ENCODE data around the gene CLDN16.

The CLDN16 gene

GRCh38 chr3:190446573-190447279, 58.8 kb downstream of the CLDN16 start:
- no peak for TF ChIP-seq CTCF (IDR thresholded peaks at IDR 0.05; ENCODE audit: control extremely low read depth, extremely low read depth, low read depth, missing control alignments)
- DNase-seq (ENCODE audit: extremely low spot score) = no peak
- ChIA-PET POLR2A (no interaction called here), CTCF (no interaction called here)

GRCh38 chr3:190448256-190448655, 60.3 kb downstream of the CLDN16 start:
- ChIA-PET CTCF (interaction anchor here (1.5 kb wide), 1 partner anchor 8 kb away, joined by 4 read pairs; no protein-coding TSS in a partner anchor), POLR2A (no interaction called here)
- no peak for DNase-seq (ENCODE audit: extremely low spot score)
- TF ChIP-seq CTCF (IDR thresholded peaks at IDR 0.05; ENCODE audit: control extremely low read depth, extremely low read depth, low read depth, missing control alignments) = no peak

GRCh38 chr3:190449801-190450200, 61.8 kb downstream of the CLDN16 start, which contains the start of gene TMEM207:
Gene TMEM207 (minus strand): TSS chr3:190449901. CDS start chr3:190449809, 92 bp downstream.
- TF ChIP-seq CTCF (IDR thresholded peaks at IDR 0.05; ENCODE audit: control extremely low read depth, extremely low read depth, low read depth, missing control alignments) = no peak
- ChIA-PET CTCF (interaction anchor here (0.8 to 1.3 kb wide), 2 partner anchors 25 to 48 kb away, joined by 3 read pairs; no protein-coding TSS in a partner anchor), POLR2A (no interaction called here)

GRCh38 chr3:190455828-190456227, 67.9 kb downstream of the CLDN16 start:
- no peak for TF ChIP-seq CTCF (IDR thresholded peaks at IDR 0.05; ENCODE audit: control extremely low read depth, extremely low read depth, low read depth, missing control alignments)
- POLR2A ChIA-PET = no interaction called here
- DNase-seq (ENCODE audit: extremely low spot score) = no peak
- CTCF ChIA-PET = no interaction called here

More at GRCh38 chr3:190449801-190450200, 61.8 kb downstream of the CLDN16 start, which contains the start of gene TMEM207:
- no peak for DNase-seq (ENCODE audit: extremely low spot score)

GRCh38 chr3:190456770-190457169, 68.8 kb downstream of the CLDN16 start:
- POLR2A ChIA-PET = no interaction called here
- TF ChIP-seq CTCF (IDR thresholded peaks at IDR 0.05; ENCODE audit: control extremely low read depth, extremely low read depth, low read depth, missing control alignments) = no peak
- CTCF ChIA-PET = no interaction called here
- DNase-seq (ENCODE audit: extremely low spot score) = no peak

- CTCF ChIA-PET = no interaction called here
- TF ChIP-seq CTCF (IDR thresholded peaks at IDR 0.05; ENCODE audit: control extremely low read depth, extremely low read depth, low read depth, missing control alignments) = no peak
- no peak for DNase-seq (ENCODE audit: extremely low spot score)
- POLR2A ChIA-PET = no interaction called here
These were observed 70.1 kb downstream of the CLDN16 start for GRCh38 chr3:190458040-190458439.
